Mammary epithelial cell (primary cell): ENCODE results near the gene PTCH2.
"Not testable (repeated sequence)": the region's sequence is repeated elsewhere in the genome, so short reads cannot be mapped to it uniquely, and the experiment has no call there.

Source experiments
- EZH2 ChIP-seq: IDR thresholded peaks from 2 replicates; pipeline ENCODE4 v1.6.1; 2012; ENCODE audit warnings: low read length, inconsistent platforms, borderline replicate concordance
- TF ChIP-seq, protein P1 (sequence below), 2 donors: IDR thresholded peaks in 1 of 2; conservative IDR thresholded peaks in 1 of 2; 2 replicates each; pipeline ENCODE4 v1.5.1; 2011 to 2012; ENCODE audit warnings: inconsistent platforms in 2 of 2, low read length in 2 of 2, mild to moderate bottlenecking in 2 of 2, control low read depth in 1 of 2, low read depth in 1 of 2; ENCODE audit not compliant: insufficient read depth in 1 of 2; ENCODE audit errors: extremely low read depth in 1 of 2

DNA sequence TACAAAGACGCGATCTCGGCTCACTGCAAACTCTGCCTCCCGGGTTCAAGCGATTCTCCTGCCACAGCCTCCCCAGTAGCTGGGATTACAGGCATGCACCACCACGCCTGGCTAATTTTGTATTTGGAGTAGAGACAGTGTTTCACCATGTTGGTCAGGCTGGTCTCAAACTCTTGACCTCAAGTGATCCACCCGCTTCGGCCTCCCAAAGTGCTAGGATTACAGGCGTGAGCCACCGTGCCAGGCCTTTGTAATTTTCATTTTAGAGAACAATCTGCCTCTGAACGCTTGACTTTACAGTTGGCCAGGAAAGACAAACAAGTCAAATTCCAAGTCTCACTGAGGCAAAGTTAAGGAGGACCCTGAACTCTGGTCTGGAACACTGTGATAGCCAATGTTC, 4.8 kb downstream of the PTCH2 start:
- TF ChIP-seq, protein P1, sequence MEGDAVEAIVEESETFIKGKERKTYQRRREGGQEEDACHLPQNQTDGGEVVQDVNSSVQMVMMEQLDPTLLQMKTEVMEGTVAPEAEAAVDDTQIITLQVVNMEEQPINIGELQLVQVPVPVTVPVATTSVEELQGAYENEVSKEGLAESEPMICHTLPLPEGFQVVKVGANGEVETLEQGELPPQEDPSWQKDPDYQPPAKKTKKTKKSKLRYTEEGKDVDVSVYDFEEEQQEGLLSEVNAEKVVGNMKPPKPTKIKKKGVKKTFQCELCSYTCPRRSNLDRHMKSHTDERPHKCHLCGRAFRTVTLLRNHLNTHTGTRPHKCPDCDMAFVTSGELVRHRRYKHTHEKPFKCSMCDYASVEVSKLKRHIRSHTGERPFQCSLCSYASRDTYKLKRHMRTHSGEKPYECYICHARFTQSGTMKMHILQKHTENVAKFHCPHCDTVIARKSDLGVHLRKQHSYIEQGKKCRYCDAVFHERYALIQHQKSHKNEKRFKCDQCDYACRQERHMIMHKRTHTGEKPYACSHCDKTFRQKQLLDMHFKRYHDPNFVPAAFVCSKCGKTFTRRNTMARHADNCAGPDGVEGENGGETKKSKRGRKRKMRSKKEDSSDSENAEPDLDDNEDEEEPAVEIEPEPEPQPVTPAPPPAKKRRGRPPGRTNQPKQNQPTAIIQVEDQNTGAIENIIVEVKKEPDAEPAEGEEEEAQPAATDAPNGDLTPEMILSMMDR (conservative IDR thresholded peaks at IDR 0.05 in 1 of 2, IDR thresholded peaks at IDR 0.05 in 1 of 2; ENCODE audit: extremely low read depth in 1 of 2, insufficient read depth in 1 of 2, low read depth in 1 of 2, low read length in 2 of 2) = not testable (repeated sequence)
- not testable (repeated sequence) for TF ChIP-seq EZH2
